ENCODE data around the gene WWC2.
A peak's percentile ranks its signal among the peaks of the same experiment; 100 is the strongest.
"Not testable (repeated sequence)": the region's sequence is repeated elsewhere in the genome, so short reads cannot be mapped to it uniquely, and the experiment has no call there.

WWC2 gene

DNA sequence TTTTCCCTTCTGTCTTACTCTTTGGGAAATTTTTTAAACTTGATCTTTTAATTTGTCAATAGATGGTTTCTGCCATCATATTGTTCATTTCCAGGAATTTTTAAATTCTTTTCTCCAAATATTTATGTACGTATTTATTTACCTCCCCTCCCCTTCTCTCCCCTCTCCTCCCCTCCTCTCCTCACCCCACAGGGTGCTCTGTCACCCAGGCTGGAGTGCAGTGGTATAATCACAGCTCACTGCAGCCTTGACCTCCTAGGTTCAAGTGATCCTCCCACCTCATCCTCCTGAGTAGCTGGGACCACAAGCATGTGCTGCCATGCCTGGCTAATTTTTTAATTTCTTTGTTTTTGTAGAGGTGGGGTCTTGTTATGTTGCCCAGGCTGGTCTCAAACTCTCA is 73.8 kb downstream of the WWC2 start:
- no peak for DNase-seq (ENCODE audit: low read depth)

DNA sequence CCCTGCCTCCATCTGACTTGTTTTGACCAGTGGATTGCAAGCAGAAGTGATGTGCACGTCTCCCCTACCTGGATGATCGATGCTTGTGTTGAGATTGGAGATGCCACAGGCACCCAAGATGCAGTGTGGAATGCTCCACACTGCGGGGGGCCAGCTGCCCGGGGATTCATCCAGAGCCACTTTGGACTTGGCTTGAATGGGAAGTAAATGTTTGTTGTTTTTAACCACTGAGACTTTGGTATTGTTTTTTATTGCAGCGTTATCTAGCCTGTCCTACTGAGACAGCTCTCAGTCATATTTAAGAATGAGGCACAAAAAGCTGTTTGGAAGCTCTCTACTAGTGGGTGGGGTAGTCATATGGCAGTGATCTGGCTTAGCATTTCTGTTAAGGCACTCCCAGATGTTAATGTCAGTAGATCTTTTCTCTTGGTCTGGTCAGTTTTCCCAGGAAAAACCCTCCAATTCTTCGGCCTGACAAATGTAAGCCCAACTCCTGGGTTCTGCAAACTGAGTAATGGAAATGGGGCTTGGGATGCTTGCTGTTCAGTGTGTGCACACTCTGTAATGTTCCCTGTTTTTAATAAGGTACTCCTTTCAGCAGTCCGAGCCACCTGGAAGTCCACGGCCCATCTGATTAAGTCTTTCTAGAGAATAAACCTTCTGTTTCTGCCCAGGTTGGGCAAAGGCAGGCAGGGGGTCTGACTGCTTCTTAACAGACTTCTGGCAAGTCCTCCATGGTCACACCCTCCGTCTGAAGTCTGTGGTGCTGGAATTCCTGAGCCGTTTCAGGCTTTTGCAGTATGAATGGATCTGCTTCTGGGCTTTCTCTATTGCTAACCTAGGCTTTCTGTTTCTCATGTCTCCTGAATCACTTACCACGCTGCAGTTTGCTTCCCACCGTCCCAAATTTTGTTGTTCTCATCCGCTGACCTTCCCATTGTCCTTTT is 74.8 kb downstream of the WWC2 start:
- no peak for DNase-seq (ENCODE audit: low read depth)

DNA sequence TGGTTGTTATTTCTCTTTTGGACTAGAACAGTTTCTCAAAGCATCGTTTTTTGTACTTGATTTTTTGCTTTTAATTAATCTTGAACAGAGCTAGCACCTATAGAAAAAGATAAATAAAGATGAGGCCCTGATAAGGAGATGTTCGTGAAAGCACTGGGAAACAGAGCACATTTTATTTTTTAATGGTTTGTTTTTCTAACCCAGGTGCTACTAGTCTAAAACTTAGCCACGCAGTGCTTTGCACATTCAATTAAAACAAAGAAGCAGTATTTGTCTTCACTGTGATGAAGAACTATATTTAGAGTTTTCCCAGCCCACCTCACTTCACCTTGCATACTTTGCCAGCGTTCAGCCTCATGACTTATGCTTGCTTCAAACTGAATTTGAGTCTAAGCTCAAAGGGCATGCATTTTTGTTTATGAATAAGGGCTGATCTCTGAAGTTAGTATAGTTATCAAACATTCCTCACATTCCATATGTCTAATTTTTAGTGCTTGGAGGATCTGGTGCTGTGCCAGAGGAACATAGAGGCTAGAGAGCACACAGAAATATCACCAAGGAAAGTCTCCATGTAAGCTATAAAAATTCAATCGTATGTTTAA is 76.7 kb downstream of the WWC2 start:
- no peak for DNase-seq (ENCODE audit: low read depth)

DNA sequence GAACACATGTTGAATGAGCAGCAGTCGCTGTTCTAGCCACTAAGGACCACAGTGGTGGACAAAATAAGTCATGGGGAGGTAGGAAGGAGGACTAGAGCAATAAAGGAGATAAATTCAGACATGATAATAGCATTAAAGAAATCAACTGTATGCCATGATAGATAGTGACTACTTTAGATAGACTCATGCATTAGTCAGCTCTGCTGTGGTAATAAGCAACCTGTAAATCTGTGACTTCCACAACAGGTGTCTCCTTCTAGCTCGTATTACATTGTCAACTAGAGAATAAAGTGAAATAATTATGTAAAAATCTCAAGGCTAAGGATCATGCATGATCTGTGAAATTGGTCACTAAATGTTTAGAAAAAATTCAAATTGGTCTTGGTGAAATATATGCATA is 77.9 kb downstream of the WWC2 start:
- no peak for DNase-seq (ENCODE audit: low read depth)

DNA sequence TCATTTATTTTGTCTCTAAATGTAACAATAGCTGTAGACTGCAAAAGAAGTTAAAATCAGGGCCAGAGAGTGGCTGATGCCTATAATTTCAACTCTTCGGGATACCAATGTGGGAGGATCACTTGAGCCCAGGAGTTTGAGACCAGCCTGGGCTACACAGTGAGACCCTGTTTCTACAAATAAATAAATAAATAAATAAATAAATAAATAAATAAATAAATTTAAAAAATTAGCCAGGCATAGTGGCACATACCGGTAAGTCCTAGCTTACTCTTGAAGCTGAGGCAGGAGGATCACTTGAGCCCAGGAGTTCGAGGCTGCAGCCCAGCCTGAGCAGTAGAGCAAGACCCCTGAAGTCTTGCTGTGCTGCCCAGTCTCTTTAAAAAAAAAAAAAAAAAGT is 79.1 kb downstream of the WWC2 start:
- no peak for DNase-seq (ENCODE audit: low read depth)

DNA sequence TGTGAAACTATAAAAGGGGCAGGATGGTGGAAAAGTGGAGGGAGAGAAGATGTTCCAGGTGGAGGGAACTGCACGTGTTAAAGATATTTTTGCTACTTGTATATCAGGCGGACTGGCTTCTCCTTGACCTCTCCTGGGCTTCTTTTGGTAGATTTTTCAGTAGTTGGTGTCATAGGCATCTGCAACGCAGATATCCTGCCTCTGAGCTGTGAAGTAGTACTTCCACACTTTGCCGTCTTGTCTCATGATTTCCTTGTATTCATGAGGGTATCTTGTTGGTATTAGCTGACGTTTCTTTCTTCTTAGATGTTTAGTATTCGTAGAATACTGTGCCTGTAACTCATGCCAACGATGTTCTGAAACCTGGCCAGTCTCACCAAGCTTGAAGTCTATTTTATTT is 81.0 kb downstream of the WWC2 start:
- DNase-seq (ENCODE audit: low read depth), result no peak

DNA sequence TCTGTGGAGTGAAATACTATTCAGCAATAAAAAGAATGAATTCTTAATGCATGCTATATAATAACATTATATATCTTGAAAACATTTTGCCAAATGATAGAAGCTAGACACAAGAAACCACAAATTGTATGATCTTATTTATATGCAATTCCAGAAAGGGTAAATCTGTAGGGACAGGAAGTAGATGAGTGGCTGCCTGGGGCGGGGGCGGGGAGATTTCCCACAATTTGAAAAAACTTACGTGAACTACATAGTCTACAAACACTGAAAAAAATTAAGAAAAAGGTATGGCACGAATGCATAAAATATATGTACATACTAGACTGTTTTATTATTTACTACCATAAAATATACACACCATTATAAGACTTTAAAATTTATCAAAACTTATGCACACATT is 81.6 kb downstream of the WWC2 start:
- DNase-seq (ENCODE audit: low read depth), result no peak

DNA sequence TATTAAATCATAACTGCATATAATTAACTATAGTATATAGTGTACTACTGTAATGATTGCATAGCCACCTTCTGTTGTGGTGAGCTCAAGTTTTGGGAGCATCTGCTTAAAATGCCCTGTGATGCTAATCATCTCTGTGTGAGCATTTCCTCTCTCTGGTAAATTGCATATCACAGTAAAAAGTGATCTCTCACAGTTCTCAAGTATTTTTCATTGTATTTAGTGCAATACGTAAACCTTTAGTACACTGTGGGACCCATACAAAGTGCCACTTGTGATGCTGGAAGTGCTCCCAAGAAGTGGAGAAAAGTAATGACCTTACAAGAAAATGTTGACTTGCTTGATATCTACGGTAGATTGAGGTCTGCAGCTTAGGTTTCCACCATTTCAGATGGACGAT is 82.0 kb downstream of the WWC2 start:
- no peak for DNase-seq (ENCODE audit: low read depth)

DNA sequence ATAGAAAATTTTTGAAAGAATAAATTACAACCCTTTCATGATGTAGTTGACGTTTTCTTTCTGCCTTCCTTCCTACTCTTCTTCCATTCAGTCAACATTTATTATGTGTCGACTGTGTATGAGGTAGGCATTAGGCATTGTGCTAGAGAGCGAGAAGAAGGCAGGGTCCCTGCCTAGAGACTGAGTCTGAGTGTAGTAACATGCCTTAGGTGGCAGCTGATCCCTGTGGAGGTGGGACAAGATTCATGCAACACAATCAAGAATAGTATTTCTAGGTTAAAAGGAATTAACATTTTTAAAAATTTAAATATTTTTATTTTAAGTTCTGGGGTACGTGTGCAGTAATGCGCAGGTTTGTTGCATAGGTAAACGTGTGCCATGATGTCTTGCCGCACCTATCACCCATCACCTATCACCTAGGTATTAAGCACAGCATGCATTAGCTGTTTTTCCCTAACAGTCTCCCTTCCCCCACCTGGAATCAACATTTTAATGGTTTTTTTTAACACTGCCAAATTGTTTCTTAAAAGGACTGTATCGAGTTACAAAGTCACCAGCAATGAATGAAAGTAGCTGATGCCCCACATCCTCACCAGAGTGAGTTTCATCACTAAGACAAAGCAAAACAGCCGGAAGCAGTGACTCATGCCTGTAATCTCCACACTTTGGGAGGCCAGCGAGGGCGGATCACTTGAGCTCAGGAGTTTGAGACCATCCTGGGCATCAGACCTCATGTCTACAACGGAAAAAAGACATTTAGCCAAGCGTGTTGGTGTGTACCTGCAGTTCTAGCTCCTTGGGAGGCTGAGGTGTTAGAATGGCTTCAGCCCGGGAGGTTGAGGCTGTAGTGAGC is 84.0 kb downstream of the WWC2 start:
- no peak for DNase-seq (ENCODE audit: low read depth)

DNA sequence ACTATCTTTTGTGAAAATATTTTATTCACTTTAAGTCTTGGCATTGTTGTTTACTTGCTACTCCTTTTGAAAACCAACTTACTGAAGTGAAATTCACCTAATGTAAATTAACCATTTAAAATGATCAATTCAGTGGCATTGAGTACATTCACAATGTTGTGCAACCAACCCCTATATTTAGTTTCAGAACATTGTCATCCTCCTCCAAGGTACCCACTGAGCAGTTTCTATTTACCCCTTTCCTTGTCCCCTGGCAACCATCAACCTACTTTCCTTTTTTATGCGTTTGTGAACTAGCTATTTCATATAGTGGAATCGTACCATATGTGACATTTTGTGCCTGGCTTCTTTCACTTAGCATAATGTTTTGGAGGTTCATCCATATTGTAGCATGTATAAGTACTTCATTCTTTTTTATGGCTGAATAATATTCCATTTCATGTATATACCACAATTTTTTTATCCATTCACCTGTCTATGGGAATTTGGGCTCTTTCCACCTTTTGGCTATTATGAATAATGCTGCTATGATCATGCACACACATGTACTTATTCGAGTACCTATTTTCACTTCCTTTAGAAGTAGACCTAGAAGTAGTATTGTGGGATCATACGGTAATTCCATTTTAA is 85.0 kb downstream of the WWC2 start:
- no peak for DNase-seq (ENCODE audit: low read depth)

DNA sequence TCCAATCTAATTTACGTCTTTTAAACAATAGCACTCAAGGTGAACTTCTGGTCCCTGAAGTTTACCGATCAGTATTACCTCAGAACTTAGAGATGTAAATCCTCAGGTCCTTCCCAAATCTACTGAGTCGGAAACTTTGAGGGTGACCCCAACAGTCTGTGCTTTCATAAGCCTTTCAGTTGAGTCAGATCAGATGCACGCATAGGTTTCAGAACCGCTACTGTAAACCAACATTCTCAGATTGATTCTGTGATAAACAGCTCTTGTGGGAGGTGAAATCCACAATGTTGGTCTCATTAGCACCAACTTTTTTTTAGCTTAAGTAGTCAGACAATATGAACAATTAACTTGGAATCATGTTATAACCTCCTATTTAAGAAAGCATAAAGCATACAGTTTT is 86.0 kb downstream of the WWC2 start:
- DNase-seq (ENCODE audit: low read depth), result peak; percentile 11

DNA sequence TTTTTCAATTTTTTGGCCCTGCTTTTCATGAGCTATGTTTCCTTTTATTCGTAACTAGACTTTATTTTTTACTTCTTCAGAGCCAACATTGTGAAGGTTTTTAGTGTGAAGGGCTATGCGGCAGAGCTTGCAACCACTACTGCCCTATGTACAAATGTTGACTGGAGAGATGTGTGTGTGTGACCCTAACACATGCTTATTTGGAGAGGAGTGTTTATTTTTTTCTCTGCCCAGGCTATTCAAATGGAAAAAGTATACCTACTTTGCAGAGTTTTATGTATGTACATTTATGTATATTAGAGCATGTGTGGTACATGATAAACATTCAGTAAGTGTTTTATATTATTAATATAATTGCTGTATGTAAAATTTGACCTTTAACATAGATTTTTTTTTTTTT is 86.5 kb downstream of the WWC2 start:
- no peak for DNase-seq (ENCODE audit: low read depth)

DNA sequence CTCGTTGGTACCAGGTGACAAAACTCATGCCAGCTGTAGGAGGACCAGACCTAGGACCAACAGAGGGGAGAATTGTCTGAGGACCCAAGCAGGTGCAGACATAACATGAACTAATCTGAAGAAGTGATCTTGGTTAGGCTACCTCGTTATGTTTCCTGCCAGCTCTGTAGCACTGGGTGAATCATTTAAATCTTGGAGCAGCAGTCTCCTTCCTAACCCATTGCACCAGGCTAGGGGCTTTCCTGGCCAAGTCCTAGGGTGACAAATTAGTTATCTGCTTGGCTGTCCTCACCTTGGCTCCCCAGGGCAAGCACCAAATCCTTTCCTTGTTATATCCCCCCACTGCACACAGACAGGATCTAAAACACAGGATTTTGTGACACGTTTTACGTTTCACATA is 87.8 kb downstream of the WWC2 start:
- DNase-seq (ENCODE audit: low read depth), result no peak

DNA sequence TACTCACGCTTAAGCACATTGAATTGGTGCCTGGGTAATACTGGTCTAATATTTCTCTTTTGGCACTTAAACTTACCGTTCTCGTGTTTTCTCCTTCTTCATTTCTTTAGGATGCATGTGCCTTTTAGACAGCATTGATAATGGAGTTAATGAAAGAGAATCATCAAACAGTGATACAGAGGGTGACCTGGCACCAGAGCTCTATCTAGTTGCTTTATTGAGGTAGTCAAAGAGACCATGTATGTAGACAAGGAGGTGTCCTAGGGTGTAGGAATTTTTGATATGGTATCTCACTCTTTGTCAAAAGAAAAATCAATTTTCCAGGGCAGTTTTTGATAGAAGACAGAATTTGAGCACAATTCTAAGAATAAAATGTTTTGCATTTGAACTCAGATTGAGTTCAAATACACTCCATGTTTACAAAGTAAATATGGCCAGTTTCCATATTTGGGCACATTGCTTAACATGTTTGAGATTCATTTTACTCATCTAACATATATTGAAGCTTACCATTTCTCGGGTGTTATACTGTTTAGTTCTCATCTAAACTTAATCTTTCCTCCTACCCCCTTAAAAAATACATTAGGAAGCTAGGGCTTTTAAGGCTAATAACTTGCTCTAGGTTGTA is 92.0 kb downstream of the WWC2 start:
- DNase-seq (ENCODE audit: low read depth), result no peak

DNA sequence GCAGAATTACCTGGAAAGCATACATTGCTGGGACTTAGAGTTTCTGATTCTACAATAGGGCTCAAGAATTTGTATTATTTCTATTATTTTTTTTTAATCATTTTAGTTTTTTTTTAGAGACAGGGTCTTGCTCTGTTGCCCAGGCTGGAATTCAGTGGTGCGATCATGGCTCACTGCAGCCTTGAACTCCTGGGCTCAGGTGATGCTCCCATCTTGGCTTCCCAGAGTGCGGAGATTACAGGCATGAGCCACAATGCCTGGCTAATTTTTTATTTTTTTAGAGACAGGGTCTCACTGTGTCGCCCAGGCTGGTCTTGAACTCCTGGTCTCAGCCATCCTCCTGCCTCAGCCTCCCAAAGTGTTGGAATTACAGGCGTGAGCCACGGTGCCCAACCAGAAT is 92.6 kb downstream of the WWC2 start:
- DNase-seq (ENCODE audit: low read depth), result no peak

DNA sequence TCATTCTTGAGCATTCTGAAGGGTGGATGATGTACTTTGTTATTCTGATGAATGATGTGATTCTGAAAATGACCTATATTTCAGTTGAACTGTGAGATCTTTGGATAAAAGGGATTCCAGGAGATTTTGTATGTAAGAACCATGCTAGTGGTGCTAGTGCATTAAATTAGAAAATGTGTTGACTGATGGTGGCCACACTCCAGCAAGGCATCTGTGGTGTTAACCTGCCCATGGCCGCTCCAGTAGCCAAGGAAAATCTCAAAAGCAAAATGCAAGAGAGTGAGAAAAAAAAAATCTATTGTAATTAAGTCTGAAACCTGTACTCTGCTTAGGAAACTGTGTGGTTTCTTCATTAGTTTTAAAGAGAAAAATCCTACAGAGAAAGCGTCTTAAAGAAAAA is 93.5 kb downstream of the WWC2 start:
- DNase-seq (ENCODE audit: low read depth), result no peak

DNA sequence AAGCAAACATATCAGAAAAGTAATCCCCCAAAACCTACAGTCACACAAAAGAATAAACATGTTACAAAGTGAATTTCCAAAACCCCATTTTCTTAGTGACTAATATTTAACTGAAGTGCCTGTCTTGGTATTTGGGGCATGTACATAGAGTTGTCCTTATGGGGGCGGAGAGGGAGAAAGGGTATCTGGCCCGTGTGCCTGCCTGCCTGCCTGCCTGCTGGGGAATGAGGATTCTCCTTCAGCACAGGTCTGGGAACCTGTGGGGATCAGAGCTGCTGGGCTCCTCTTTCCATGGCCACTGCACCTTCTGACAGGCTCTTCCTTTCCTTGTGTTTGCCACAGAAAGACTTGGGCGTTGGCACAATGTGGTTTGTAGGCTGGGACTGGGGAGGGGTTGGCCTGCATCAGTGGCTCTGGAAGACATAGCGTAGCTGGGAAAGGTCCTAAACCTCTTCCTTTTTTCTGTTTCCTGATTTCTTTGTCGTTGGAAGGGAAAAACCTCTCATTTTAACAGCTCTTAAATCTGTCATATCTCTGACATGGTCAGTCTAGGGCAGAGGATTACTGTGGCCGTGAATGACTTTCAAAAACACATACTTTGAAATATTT is 94.8 kb downstream of the WWC2 start:
- DNase-seq (ENCODE audit: low read depth), result not testable (repeated sequence)

DNA sequence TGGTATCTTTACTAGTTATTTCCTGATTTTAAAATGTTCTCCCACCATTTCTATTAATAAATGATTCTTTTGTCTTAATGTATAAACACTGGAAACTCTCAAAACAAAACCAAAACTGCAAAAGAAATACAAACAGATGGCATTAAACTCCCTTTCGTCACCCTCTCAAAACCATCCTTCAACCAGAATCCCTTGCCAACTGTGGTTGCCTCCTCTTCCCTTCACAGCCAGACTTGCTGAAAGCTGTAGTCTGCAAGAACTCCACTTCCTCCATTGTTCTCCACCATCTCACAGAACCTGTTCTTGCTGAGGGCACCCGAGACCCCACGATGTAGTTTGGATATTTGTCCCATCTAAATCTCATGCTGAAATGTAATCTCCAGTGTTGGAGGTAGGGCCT is 96.5 kb downstream of the WWC2 start:
- no peak for DNase-seq (ENCODE audit: low read depth)

DNA sequence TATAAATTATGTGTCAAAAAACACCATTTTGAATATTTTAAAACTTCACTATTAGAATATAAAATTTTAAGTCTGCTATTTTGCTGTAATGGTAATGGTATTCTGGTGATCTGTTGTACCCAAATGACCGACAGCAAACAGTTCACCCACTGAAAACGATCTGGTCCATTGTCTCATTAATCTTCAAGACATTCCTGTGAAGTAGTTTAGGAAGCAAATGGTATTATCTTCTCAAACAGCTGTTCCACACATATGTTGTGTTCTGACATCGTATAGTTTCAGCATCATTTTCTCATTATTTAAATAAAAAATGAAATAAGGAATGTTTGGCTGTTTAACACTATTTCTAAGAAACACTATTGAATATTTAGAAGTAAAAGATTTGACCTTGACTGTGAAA is 98.1 kb downstream of the WWC2 start:
- DNase-seq (ENCODE audit: low read depth), result no peak

DNA sequence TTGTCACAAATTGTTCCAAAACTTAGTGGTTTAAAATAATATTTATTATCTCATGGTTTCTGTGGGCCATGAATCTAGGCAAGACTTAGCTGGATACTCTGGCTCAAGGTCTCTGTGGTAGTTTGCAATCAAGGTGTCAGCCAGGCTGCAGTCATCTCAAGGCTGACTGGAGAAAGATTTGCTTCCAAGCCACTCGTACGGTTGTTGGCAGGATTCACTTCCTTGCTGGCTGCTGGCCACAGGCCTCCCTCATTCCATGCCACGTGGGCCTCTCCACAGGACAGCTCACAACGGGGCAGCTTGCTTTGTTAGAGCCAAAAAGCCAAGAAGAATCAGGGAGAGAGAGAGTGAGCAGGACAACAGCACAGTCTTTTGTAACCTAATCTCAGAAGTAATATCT is 101.4 kb downstream of the WWC2 start:
- no peak for DNase-seq (ENCODE audit: low read depth)

DNA sequence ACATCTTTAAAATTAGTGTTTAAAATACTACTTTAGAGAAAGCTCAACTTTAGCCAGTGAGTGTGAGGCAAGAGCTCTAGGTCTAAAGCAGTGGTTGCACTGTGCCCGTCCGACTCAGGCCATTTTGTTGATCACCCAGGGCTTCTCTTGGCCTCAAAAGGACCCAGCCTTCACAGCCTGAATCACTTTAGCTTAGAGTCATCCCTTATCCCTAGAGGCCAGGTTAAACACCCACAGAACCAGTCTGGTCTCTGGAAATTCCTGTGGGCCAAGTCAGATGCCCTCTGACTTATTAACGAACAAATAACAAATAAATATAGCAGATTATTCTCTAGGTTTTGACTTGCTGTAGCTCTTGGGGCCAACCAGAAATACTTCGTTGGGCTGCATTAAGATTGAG is 102.3 kb downstream of the WWC2 start:
- DNase-seq (ENCODE audit: low read depth), result no peak

Data from activated T-cell treated with anti-CD3 and anti-CD28 coated beads for 24 hours (primary cell).